HL-60 (cell line): Measurements from ENCODE around the gene MCUB.
"Not testable (repeated sequence)": the region's sequence is repeated elsewhere in the genome, so short reads cannot be mapped to it uniquely, and the experiment has no call there.

ENCODE experiments used
- DNase-seq, 2 experiments: peaks; one replicate each; pipeline ENCODE4 v3.0.0-alpha.2; 2010 to 2020; ENCODE audit warnings: low read depth in 1 of 2, low spot score in 1 of 2
- H3K27ac ChIP-seq: fragments of 250-450 bp; sonication (Bioruptor Pico); replicated peaks from 2 replicates; pipeline ENCODE4 v1.5.1; 2020; ENCODE audit warnings: mild to moderate bottlenecking, moderate library complexity
- H3K27me3 ChIP-seq: fragments of 250-450 bp; sonication (Bioruptor Pico); 2 replicates; pipeline ENCODE4 v1.5.1; 2021; ENCODE audit warnings: mild to moderate bottlenecking, moderate library complexity; ENCODE audit not compliant: insufficient read depth, poor library complexity, severe bottlenecking
- H3K4me3 ChIP-seq: replicated peaks from 2 replicates; pipeline ENCODE4 v1.5.1; 2011; ENCODE audit warnings: mild to moderate bottlenecking, control low read depth, low read length; ENCODE audit not compliant: insufficient read depth
- CTCF ChIP-seq: IDR thresholded peaks from one replicate; pipeline ENCODE4 v1.5.1; 2011; ENCODE audit warnings: low read length, control low read depth, inconsistent platforms; ENCODE audit not compliant: insufficient read depth
- GABPA ChIP-seq: IDR thresholded peaks from 2 replicates; pipeline ENCODE4 v1.6.1; 2012; ENCODE audit warnings: low read depth
- POLR2AphosphoS5 ChIP-seq: IDR thresholded peaks from 2 replicates; pipeline ENCODE4 v1.6.1; 2012; ENCODE audit warnings: low read depth
- REST ChIP-seq: IDR thresholded peaks from 2 replicates; pipeline ENCODE4 v1.6.1; 2012; ENCODE audit warnings: low read depth; ENCODE audit not compliant: insufficient replicate concordance
- SPI1 ChIP-seq: IDR thresholded peaks from 2 replicates; pipeline ENCODE4 v1.6.1; 2012; ENCODE audit warnings: low read depth, mild to moderate bottlenecking, borderline replicate concordance

Gene MCUB

DNA sequence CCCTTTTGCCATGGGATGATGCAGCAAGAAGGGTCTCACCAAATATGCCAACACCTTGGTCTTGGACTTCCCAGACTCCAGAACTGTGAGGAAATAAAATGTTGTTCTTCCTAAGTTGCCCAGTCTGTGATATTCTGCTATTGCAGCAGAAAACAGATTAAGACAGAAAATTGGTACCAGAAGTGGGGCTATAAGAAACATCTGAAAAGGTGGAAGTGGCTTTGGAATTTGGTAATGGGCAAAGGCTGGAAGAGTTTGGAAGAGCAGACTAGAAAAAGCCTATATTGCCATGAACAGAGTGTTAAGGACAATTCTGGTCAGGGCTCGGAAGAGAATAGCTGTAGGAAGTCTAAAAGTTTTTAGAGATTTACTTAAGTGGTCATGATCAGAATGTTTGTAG lies 115.8 kb downstream of the MCUB start:
- no peak overlapping the region for H3K27ac ChIP-seq
- TF ChIP-seq CTCF (no peak), SPI1 (no peak), POLR2AphosphoS5 (no peak), REST (no peak), GABPA (no peak)
- no peak overlapping the region for H3K4me3 ChIP-seq
- no peak for DNase-seq
- H3K27me3 ChIP-seq: no peaks in the 10 kb centered on the region

DNA sequence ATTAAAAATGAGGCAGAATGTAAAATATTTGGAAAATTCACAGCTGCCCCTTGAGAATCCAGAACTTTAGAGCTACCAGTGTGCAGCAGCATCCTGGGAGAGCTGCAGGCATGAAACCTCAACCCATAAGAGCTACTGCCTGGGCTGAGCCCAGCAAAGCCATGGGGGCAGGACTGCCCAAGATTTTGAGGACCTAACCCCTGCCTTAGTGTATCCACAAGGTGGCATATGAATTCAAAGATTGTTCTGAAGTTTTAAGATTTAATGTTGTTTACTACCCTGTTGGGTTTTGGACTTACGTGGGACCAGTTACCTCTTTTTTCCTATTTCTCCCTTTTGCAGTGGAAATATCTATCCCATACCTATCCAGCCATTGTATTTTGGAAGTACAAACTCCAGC lies 116.8 kb downstream of the MCUB start:
- Histone ChIP-seq H3K27me3 (no peaks in the 10 kb centered on the region), H3K27ac (no peak overlapping the region), H3K4me3 (no peak overlapping the region)
- no peak for TF ChIP-seq REST
- DNase-seq: no peak

DNA sequence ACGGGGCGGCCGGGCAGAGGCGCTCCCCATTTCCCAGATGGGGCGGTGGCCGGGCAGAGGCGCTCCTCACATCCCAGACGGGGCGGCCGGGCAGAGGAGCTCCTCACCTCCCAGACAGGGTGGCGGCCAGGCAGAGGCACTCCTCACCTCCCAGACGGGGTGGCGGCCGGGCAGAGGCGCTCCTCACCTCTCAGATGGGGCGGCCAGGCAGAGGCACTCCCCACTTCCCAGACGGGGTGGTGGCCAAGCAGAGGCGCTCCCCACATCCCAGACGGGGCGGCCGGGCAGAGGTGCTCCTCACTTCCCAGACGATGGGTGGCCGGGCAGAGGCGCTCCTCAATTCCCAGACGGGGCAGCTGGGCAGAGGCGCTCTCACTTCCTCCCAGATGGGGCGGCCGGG lies 118.4 kb downstream of the MCUB start:
- H3K27ac ChIP-seq, DNase-seq, H3K27me3 ChIP-seq, H3K4me3 ChIP-seq: not testable (repeated sequence)

GRCh38 chr4:109678925-109679324 lies 118.9 kb downstream of the MCUB start:
- H3K27ac ChIP-seq, H3K27me3 ChIP-seq, DNase-seq, H3K4me3 ChIP-seq: not testable (repeated sequence)

- DNase-seq: no peak
- Histone ChIP-seq H3K27ac (no peak overlapping the region), H3K27me3 (no peaks in the 10 kb centered on the region), H3K4me3 (no peak overlapping the region)
- TF ChIP-seq GABPA (no peak), POLR2AphosphoS5 (no peak), CTCF (no peak), SPI1 (no peak), REST (no peak)
These were observed 122.8 kb downstream of the MCUB start for GRCh38 chr4:109682875-109683274.
